AG04450 (cell line): ENCODE measurements around the gene PDZRN4. TPM values are rescaled to one million over a fixed set of nuclear protein-coding genes. Genes with fewer than 3 reads are reported as not detected.

Experiments used
- CTCF ChIA-PET: fragments of 300-600, 350-600 bp; formaldehyde crosslinking; extraction: SDS; loops from one replicate; lab custom pipeline; 2022; ENCODE audit warnings: antibody characterized with exemption, inconsistent platforms; lab: Charles Lee
- POLR2A ChIA-PET: fragments of 350-600 bp; formaldehyde crosslinking; extraction: SDS; loops from one replicate; lab custom pipeline; 2021; ENCODE audit warnings: antibody characterized with exemption, inconsistent platforms; lab: Yijun Ruan, JAX
- DNase-seq: peaks from one replicate; pipeline ENCODE4 v3.0.0-alpha.2; 2011; ENCODE audit warnings: low read depth, low spot score
- H3K27ac ChIP-seq: one replicate; pipeline ENCODE4 v1.5.1; 2012; ENCODE audit warnings: low read depth, low read length, control low read depth
- H3K27me3 ChIP-seq: one replicate; pipeline ENCODE4 v1.6.0; 2012; ENCODE audit warnings: low read length; ENCODE audit not compliant: control insufficient read depth, insufficient read depth
- H3K4me3 ChIP-seq: 2 replicates; pipeline ENCODE4 v1.5.1; 2011; ENCODE audit warnings: mild to moderate bottlenecking, low read depth, low read length, control low read depth
- H3K9me3 ChIP-seq: 2 replicates; pipeline ENCODE4 v1.5.1; 2012; ENCODE audit warnings: low read length; ENCODE audit not compliant: control insufficient read depth, insufficient read depth
- polyA plus RNA-seq: library from polyadenylated mRNA; depleted of rRNA; stranded (reverse); fragments of >200 nt; gene quantifications from 2 replicates; pipeline ENCODE4 v1.2.3, GENCODE V29; 2011
- TF ChIP-seq, protein P1 (sequence below): IDR thresholded peaks from 2 replicates; pipeline ENCODE4 v1.5.1; 2011; ENCODE audit warnings: low read depth, low read length, control low read depth, inconsistent platforms

PDZRN4 gene
- polyA plus RNA-seq, 1 experiment, result not detected

DNA sequence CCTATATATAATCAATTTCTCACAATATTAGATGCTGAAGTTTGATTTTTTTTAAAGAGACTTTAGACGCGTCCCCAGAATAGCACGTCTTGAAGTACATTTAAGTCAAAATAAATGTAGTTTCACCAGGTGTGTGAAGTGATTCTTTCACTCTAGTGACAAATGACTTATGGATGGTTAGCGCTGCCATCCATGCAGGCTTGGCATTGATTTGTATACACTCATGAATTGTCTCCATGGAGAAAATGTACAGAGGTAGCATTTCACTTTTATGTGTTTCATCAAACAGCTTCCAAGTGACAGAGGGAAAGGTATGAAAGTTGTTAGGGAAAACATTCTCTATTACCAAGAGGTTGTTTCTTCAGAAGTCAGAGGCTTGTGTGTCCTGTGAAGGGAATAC is 360.8 kb downstream of the PDZRN4 start:
- no peak for DNase-seq
- Histone ChIP-seq H3K9me3 (no peaks in the 10 kb centered on the region), H3K4me3 (no peak overlapping the region), H3K27me3 (peaks cover 3% of the 10 kb centered on the region), H3K27ac (no peak overlapping the region)
- TF ChIP-seq, protein P1, sequence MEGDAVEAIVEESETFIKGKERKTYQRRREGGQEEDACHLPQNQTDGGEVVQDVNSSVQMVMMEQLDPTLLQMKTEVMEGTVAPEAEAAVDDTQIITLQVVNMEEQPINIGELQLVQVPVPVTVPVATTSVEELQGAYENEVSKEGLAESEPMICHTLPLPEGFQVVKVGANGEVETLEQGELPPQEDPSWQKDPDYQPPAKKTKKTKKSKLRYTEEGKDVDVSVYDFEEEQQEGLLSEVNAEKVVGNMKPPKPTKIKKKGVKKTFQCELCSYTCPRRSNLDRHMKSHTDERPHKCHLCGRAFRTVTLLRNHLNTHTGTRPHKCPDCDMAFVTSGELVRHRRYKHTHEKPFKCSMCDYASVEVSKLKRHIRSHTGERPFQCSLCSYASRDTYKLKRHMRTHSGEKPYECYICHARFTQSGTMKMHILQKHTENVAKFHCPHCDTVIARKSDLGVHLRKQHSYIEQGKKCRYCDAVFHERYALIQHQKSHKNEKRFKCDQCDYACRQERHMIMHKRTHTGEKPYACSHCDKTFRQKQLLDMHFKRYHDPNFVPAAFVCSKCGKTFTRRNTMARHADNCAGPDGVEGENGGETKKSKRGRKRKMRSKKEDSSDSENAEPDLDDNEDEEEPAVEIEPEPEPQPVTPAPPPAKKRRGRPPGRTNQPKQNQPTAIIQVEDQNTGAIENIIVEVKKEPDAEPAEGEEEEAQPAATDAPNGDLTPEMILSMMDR, result no peak
- POLR2A ChIA-PET, result no interaction called here
- CTCF ChIA-PET, result no interaction called here

- Histone ChIP-seq H3K4me3 (no peak overlapping the region), H3K9me3 (no peaks in the 10 kb centered on the region), H3K27me3 (no peaks in the 10 kb centered on the region), H3K27ac (no peak overlapping the region)
- TF ChIP-seq, protein P1, result no peak
- ChIA-PET POLR2A (no interaction called here), CTCF (no interaction called here)
- DNase-seq, result no peak
Measured at GRCh38 chr12:41552588-41552987, 364.5 kb downstream of the PDZRN4 start.

DNA sequence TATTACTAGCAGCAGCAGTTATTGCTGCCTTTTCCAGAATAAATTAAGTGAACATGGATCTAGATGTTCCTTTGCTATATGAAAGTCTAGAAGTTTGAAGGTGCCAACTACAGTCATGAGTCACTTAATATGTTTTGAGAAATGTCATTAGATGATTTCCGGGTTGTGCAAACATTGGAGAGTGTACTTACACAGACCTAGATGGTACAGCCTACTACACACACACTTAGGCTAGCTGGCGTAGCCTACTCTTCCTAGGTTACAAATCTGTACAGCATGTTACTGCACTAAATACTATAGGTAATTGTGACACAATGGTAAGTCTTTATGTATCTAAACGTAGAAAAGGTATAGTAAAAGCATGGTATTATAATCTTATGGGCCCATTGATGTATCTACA is 368.1 kb downstream of the PDZRN4 start:
- H3K27ac ChIP-seq, result no peak overlapping the region
- ChIA-PET CTCF (no interaction called here), POLR2A (no interaction called here)

DNA sequence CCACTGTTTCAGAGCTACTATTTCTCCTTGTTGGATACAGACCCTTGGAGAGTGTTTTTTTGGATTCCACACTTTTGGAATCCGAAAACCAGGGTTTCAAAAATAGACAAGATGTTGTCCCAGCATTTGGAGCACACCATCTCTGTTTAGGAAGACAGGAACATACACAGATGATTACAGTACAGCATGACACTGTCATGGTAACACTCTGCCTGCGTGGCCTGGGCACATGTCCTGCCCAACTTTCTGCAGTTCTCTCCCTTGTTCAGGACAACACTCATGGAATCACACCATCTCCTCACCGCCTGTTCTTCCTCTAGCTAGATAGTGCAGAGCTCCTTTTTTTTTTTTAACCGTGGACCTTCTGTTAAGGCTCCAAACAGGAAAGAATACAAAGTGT is 369.2 kb downstream of the PDZRN4 start:
- CTCF ChIA-PET, result interaction anchor here (1.0 kb wide), 1 partner anchor 280 kb away, joined by 3 read pairs; no protein-coding TSS in a partner anchor
- no peak overlapping the region for H3K4me3 ChIP-seq
- no peak for DNase-seq

More for the DNA sequence above, 368.1 kb downstream of the PDZRN4 start:
- TF ChIP-seq, protein P1, result no peak
- DNase-seq, result no peak
- Histone ChIP-seq H3K27me3 (no peaks in the 10 kb centered on the region), H3K9me3 (no peaks in the 10 kb centered on the region), H3K4me3 (no peak overlapping the region)

DNA sequence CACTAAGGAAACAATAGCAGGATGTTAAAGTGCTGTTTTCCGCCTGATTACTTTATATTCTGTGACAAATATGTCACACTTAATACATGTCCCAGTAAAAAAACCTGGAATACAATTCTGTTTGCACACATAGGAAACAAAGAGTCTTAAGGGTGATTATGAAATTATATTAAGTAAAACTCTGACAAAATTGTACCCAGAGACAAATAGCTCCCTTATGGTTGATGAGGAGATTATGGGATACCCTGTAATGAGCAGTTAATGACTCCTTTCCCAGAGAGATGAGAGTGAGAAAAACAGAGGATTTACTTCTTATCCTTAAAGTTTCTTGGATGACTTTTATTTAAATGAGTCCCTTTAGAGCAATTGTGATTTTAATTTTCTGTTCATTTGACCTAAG is 370.6 kb downstream of the PDZRN4 start:
- Histone ChIP-seq H3K9me3 (no peaks in the 10 kb centered on the region), H3K27me3 (no peaks in the 10 kb centered on the region), H3K27ac (no peak overlapping the region), H3K4me3 (no peak overlapping the region)
- TF ChIP-seq, protein P1, result no peak
- CTCF ChIA-PET, result no interaction called here
- DNase-seq, result no peak
- POLR2A ChIA-PET, result no interaction called here

More for the DNA sequence above, 369.2 kb downstream of the PDZRN4 start:
- TF ChIP-seq, protein P1, result no peak
- Histone ChIP-seq H3K27me3 (no peaks in the 10 kb centered on the region), H3K27ac (no peak overlapping the region), H3K9me3 (no peaks in the 10 kb centered on the region)
- POLR2A ChIA-PET, result no interaction called here
